WTC11 (cell line): ENCODE data around the gene MED22.

Experiments used
- JUN ChIP-seq: sonication (generic); formaldehyde crosslinking; IDR thresholded peaks from 2 replicates; pipeline ENCODE4 v1.8.0; 2023; ENCODE audit warnings: mild to moderate bottlenecking, missing genetic modification reagents
- NR2C2 ChIP-seq: sonication (generic); formaldehyde crosslinking; IDR thresholded peaks from 2 replicates; pipeline ENCODE4 v1.8.0; 2022; ENCODE audit warnings: mild to moderate bottlenecking, missing genetic modification reagents
- TEAD4 ChIP-seq: sonication (generic); formaldehyde crosslinking; IDR thresholded peaks from 2 replicates; pipeline ENCODE4 v1.8.0; 2022; ENCODE audit warnings: mild to moderate bottlenecking, missing genetic modification reagents
- TF ChIP-seq, protein P1 (sequence below): fragments of 200-600 bp; IDR thresholded peaks from 2 replicates; pipeline ENCODE4 v1.8.0; 2022; ENCODE audit warnings: antibody characterized with exemption
- TF ChIP-seq, protein P2 (sequence below): sonication (generic); formaldehyde crosslinking; IDR thresholded peaks from 2 replicates; pipeline ENCODE4 v1.8.0; 2022; ENCODE audit warnings: mild to moderate bottlenecking, missing genetic modification reagents
- TF ChIP-seq, protein P3 (sequence below): fragments of 250-450 bp; sonication (Bioruptor Pico); IDR thresholded peaks from 2 replicates; pipeline ENCODE4 v1.9.0; 2021; ENCODE audit warnings: mild to moderate bottlenecking
- TF ChIP-seq, protein P4 (sequence below): sonication (generic); formaldehyde crosslinking; IDR thresholded peaks from 2 replicates; pipeline ENCODE4 v1.8.1; 2023; ENCODE audit warnings: mild to moderate bottlenecking, missing genetic modification reagents, moderate library complexity

DNA sequence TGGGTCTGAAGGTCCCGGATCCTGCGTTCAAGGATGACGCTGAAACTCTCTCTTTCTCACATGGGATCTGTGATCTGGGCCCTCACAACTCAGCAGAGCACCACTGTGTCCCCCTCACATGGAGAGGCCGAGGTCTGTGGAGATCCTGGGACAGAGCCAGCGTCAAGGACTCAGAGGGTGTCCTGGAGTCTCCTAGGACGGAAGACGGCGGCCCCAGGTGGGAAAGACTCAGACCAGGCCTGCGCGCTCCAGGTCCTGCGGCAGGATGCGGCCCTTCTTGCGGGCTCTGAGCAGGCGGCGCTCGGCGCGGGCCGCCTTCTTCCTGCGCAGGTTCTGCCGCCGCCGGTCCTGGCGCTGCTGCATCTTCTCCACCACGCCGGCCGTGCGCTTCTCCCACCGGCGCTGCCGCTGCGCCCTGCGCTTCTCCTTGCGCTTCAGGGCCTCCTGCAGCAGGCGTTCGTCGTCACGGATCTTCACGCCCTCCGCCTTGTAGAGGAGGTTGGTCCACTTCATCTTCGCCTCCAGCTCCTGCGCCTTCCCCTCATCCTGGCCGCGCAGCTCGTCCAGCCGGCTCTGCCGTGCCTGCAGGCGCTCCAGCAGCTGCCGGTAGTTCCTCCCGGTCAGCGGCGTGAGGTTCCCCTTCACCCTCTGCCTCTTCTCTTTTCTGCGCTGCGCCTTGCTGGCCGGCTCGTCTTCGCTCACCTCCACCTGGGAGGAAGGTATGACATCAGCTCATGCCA lies 16.1 kb downstream of the MED22 start:
- TF ChIP-seq, protein P1, sequence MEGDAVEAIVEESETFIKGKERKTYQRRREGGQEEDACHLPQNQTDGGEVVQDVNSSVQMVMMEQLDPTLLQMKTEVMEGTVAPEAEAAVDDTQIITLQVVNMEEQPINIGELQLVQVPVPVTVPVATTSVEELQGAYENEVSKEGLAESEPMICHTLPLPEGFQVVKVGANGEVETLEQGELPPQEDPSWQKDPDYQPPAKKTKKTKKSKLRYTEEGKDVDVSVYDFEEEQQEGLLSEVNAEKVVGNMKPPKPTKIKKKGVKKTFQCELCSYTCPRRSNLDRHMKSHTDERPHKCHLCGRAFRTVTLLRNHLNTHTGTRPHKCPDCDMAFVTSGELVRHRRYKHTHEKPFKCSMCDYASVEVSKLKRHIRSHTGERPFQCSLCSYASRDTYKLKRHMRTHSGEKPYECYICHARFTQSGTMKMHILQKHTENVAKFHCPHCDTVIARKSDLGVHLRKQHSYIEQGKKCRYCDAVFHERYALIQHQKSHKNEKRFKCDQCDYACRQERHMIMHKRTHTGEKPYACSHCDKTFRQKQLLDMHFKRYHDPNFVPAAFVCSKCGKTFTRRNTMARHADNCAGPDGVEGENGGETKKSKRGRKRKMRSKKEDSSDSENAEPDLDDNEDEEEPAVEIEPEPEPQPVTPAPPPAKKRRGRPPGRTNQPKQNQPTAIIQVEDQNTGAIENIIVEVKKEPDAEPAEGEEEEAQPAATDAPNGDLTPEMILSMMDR: no peak
- TF ChIP-seq NR2C2 (CRISPR knock-in tag) (no peak), JUN (no peak), TEAD4 (CRISPR knock-in tag) (no peak)
- TF ChIP-seq, protein P2, sequence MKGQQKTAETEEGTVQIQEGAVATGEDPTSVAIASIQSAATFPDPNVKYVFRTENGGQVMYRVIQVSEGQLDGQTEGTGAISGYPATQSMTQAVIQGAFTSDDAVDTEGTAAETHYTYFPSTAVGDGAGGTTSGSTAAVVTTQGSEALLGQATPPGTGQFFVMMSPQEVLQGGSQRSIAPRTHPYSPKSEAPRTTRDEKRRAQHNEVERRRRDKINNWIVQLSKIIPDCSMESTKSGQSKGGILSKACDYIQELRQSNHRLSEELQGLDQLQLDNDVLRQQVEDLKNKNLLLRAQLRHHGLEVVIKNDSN (CRISPR knock-in tag): no peak
- TF ChIP-seq, protein P3, sequence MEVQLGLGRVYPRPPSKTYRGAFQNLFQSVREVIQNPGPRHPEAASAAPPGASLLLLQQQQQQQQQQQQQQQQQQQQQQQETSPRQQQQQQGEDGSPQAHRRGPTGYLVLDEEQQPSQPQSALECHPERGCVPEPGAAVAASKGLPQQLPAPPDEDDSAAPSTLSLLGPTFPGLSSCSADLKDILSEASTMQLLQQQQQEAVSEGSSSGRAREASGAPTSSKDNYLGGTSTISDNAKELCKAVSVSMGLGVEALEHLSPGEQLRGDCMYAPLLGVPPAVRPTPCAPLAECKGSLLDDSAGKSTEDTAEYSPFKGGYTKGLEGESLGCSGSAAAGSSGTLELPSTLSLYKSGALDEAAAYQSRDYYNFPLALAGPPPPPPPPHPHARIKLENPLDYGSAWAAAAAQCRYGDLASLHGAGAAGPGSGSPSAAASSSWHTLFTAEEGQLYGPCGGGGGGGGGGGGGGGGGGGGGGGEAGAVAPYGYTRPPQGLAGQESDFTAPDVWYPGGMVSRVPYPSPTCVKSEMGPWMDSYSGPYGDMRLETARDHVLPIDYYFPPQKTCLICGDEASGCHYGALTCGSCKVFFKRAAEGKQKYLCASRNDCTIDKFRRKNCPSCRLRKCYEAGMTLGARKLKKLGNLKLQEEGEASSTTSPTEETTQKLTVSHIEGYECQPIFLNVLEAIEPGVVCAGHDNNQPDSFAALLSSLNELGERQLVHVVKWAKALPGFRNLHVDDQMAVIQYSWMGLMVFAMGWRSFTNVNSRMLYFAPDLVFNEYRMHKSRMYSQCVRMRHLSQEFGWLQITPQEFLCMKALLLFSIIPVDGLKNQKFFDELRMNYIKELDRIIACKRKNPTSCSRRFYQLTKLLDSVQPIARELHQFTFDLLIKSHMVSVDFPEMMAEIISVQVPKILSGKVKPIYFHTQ: no peak
- TF ChIP-seq, protein P4, sequence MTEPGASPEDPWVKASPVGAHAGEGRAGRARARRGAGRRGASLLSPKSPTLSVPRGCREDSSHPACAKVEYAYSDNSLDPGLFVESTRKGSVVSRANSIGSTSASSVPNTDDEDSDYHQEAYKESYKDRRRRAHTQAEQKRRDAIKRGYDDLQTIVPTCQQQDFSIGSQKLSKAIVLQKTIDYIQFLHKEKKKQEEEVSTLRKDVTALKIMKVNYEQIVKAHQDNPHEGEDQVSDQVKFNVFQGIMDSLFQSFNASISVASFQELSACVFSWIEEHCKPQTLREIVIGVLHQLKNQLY: no peak
